M059J (cell line): ENCODE measurements around the gene PHF13. TPM values are rescaled to one million over a fixed set of nuclear protein-coding genes. Genes with fewer than 3 reads are reported as not detected.
"Not testable (repeated sequence)": the region's sequence is repeated elsewhere in the genome, so short reads cannot be mapped to it uniquely, and the experiment has no call there.

Experiments
- DNase-seq: peaks from one replicate; pipeline ENCODE4 v3.0.0-alpha.2; 2012; ENCODE audit warnings: low read depth
- total RNA-seq: library from RNA; depleted of rRNA; stranded (reverse); fragments of >200 nt; shearing (Covaris generic); gene quantifications from 2 replicates; pipeline ENCODE4 v1.2.3, GENCODE V29; 2014

PHF13 gene
- total RNA-seq, 1 experiment from 2014 or later = 22.3 TPM

GRCh38 chr1:6586404-6586816 lies 27.1 kb upstream of the PHF13 start:
- no peak for DNase-seq

- DNase-seq = no peak
Measured at GRCh38 chr1:6587261-6588005, 26.1 kb upstream of the PHF13 start.

GRCh38 chr1:6588128-6588892 lies 25.2 kb upstream of the PHF13 start:
- DNase-seq = no peak

- no peak for DNase-seq
Measured at GRCh38 chr1:6588893-6589520, 24.5 kb upstream of the PHF13 start.

GRCh38 chr1:6590046-6590445 lies 23.5 kb upstream of the PHF13 start:
- no peak for DNase-seq

- DNase-seq = no peak
Measured at GRCh38 chr1:6591222-6591621, 22.3 kb upstream of the PHF13 start.

- no peak for DNase-seq
Measured at GRCh38 chr1:6591644-6592043, 21.9 kb upstream of the PHF13 start.

- no peak for DNase-seq
Measured at GRCh38 chr1:6592441-6592840, 21.1 kb upstream of the PHF13 start.

- no peak for DNase-seq
Measured at GRCh38 chr1:6592865-6593593, 20.5 kb upstream of the PHF13 start.

- DNase-seq = no peak
Measured at GRCh38 chr1:6593810-6594209, 19.7 kb upstream of the PHF13 start.

- DNase-seq = no peak
Measured at GRCh38 chr1:6594977-6595740, 18.4 kb upstream of the PHF13 start.

- no peak for DNase-seq
Measured at GRCh38 chr1:6596351-6596750, 17.2 kb upstream of the PHF13 start.

- DNase-seq = no peak
Measured at GRCh38 chr1:6596886-6597776, 16.4 kb upstream of the PHF13 start.

- DNase-seq = no peak
Measured at GRCh38 chr1:6597777-6598131, 15.8 kb upstream of the PHF13 start.

- no peak for DNase-seq
Measured at GRCh38 chr1:6599141-6599975, 14.2 kb upstream of the PHF13 start.

GRCh38 chr1:6599991-6600390 lies 13.5 kb upstream of the PHF13 start:
- not testable (repeated sequence) for DNase-seq

- no peak for DNase-seq
Measured at GRCh38 chr1:6600410-6601048, 13.0 kb upstream of the PHF13 start.

- peak; percentile 98 for DNase-seq
Measured at GRCh38 chr1:6601049-6601922, 12.2 kb upstream of the PHF13 start.
